ENCODE data around the gene LRP5.

Gene LRP5

DNA sequence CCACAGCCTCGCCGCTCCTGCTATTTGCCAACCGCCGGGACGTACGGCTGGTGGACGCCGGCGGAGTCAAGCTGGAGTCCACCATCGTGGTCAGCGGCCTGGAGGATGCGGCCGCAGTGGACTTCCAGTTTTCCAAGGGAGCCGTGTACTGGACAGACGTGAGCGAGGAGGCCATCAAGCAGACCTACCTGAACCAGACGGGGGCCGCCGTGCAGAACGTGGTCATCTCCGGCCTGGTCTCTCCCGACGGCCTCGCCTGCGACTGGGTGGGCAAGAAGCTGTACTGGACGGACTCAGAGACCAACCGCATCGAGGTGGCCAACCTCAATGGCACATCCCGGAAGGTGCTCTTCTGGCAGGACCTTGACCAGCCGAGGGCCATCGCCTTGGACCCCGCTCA is 35.5 kb downstream of the LRP5 start:
- no peak for DNase-seq

DNA sequence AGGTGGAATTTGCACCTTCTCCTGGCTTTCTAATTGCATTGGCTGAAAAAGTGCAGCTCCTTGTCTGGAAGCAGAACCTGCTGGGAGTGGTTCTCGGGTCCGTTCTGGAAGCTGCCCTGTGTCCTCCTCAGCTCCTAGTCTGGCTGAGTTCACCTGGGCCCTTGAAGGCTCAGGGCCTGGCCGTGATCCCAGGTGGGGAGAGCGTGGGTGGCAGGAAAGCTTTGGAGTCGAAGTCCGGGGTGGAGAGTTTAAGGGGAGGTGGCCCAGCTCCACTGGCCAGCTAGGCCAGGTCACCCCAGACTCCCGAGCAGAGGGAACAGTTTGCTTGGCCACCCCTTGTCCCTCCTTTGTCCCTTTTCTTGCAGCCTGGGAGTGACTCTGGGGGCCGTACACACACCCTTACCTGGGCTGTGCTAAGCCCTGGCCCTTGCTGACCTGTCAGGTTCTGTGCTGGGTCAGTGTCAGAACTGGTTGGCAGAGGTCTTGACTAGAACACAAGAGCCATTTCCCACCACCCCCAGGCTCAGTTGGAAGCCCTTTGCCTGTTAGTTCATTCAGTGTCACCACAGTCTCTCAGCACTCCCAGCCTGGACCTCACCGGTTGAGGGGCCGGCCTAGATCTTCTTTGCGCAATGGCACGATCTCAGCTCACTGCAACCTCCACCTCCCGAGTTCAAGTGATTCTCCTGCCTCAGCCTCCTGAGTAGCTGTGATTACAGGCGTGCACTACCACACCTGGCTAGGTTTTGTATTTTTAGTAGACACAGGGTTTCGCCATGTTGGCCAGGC is 37.3 kb downstream of the LRP5 start:
- no peak for DNase-seq

DNA sequence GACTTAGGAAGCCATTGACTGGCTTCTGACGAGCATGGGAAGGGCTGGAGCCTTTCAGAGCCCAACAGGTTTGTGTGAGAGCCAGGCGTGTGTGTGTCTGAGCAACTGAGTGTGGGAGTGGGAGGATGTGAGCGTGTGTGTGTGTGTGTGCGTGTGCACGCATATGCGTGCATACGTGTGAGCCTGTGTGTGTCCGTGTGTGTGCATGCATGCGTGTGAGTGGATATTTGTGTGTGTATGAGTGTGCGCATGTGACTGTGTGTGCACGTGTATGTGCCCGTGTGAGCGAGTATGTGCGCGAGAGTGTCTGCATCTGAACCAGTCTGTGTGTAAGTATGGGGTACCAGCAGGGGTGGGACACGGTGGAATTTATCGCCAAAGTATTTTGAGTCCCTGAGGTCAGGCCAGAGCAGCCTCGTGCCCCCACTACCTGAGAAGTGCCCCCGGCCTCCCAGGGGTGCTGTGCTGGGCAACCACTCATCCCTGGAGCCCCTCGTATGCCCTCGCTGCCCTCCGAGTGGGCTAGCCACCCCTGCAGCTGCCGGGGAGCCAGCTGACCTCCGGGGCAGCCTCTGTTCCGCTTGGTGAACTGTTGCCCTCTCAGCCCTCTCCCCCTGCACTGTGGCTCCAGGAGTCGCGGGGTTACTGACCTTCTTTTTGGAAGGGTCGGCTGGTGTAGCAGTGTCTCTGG is 38.5 kb downstream of the LRP5 start:
- DNase-seq = no peak

DNA sequence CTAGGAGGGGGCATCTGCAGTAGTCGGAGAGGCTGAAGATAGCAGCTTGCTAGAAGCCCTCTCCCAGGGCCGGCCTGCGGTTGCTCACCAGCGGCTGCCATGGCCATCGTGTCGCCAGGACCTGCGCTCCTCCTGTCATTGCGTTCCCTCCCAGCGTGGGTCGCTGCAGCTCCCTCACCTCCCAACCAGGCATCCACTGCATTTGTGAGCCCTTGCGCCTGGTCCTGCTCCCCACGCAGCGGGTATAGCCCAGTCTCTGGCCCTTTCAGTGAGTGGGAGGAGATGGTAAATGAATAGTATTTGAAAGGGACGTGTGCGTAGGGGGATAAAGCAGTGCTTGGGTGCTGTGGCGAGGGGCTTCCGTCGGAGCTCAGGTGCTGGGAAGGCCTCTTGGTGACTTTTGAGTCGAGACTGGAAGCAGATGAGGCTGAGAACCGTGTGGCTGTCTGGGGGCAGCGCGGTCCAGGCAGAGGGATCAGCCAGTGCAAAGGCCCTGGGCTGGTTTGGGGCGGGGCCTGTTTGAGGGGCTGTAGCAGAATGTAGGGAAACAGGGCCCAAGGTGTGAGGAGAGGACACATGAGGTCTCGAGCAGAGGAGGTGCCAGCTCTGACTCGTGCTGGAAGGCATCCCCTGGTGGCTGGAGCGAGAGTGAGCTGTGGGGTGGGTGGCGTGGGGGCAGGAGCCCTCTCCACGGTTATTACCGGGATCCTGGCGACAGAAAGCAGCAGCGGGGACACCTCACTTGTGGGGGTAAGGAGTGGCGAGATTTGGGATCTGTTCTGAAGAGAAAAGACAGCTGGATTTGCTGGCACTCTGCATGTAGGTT is 39.3 kb downstream of the LRP5 start:
- no peak for DNase-seq

DNA sequence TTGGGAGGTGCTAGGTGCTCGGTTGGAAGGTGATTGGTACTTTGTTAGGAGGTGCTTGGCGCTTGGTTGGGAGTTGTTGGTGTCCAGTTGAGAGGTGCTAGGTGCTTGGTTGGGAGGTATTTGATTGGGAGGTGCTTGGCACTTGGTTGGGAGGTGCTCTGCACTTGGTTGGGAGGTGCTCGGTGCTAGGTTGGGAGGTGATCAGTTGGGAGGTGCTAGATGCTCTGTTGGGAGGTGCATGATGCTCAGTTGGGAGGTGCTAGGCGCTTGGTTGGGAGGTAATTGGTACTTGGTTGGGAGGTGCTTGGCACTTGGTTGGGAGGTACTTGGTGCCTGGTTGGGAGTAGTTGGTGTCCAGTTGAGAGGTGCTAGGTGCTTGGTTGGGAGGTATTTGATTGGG is 40.2 kb downstream of the LRP5 start:
- DNase-seq = no peak

DNA sequence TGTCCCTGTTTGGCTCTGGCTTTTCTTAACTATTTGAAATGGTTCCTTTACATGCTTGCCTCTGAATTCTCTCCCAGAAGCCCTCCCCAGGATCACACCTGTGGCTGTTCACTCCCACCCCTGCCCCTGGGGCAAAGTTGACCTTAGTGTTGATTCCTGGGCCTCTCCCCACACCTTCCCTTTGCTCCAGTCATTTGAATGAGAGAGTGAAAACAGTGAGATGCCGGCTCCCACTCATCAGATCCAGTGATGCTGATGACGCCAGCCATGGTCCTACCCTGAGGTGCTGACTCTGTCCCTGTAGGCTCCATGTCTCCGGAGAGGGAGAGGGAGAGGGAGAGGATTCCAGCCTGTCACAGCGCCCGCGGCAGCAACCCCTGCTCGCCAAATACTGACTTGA is 40.7 kb downstream of the LRP5 start:
- no peak for DNase-seq

DNA sequence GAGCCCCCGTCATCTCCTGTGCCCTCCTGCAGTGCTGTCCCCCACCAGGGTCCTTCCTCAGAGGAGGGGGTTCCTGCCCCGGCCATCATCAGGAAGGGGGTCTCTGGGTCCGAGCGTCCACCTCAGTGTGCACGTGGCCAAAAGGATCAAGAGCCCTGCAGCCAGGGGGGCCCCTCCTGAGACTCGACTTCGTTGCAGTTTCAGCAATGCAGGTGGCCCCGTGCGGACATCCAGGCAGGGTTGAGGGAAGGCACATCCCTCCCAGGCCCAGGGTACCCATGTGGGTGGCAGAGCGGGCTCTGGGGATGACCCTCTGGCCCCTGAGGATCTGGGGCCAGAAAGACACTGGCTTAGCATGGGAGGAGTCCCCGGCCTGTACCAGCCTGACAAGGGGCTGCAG is 41.3 kb downstream of the LRP5 start:
- no peak for DNase-seq

DNA sequence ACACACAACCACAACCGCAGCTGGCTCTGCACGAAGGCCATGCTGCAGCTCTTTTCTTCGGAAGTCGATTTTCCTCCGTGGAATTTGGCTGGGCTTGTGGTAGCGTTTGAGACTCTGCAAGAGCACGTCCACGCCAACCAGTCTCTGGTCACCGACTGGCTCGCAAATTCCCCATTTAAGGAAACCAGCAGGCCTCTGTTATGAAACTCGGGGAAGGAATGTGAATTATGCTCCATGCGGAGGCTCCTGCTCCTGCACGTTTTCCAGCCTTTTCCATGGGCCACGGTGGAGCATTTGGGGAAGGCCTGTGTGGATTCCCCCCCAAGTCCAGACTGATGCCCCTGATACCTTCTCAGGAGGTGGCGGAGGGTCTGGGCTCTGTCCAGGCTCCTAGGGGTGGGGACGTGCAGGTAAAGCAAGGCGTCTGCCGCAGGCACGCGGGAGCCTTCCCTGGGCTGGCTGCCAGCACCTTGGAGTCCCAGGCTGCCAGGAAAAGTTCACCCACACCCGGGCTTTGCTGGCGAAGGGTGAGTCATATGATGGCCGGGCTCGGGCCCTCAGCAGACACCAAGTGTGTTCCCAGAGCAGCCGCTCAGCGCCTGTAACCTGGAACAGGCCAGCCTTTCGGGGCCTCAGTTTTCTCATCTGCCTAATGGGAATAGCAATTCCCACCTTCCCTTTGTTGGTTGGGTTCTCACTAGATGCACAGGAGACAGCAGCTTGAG is 41.9 kb downstream of the LRP5 start:
- no peak for DNase-seq

DNA sequence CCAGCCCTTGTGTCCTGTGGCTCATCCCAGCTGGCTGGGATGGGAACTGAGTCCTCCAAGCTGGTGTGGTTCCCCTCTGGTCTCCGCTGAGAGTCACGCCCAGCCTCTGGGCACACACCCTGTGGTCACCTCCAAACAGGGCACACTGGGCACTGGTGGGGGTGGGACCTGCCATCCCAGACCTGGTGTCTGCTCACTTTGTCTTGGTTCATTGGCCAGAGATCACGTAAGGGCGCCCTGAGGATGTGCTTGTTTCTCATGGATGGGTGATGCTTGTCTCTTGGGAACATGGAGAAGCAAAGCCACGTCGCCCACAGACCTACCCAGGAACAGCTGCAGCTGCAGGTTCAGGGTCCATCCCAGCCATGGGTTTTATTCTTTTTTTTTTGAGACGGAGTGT is 43.1 kb downstream of the LRP5 start:
- DNase-seq = no peak

DNA sequence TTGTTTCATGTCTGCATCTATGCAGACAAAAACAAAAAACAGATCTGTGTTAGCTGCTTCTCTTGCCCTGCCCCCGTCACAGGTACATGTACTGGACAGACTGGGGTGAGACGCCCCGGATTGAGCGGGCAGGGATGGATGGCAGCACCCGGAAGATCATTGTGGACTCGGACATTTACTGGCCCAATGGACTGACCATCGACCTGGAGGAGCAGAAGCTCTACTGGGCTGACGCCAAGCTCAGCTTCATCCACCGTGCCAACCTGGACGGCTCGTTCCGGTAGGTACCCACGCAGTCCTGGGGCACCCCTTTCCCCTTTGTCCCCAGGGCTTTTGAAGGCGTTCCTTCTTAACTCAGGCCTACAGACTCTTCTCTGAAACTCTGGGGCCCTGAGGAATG is 45.2 kb downstream of the LRP5 start:
- DNase-seq = no peak

DNA sequence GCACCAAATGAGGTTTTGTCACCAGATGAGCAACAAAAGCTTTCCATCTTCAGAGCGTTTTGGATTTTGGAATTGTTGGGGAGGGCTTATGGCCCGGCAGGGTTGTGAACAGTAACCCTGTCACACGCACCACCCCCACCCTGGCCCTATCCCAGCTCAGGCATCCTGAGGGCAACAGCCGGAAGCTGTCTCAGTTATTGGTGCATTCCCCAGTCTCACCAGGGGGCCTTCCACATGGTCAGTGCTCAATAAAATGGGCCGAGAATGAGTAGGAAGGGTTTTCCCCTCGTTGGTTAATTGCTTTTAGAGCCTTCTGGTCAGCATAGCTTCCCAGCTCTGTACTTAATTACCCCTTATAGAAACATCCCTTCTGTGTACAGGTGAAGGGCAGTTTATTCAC is 46.0 kb downstream of the LRP5 start:
- DNase-seq = no peak

DNA sequence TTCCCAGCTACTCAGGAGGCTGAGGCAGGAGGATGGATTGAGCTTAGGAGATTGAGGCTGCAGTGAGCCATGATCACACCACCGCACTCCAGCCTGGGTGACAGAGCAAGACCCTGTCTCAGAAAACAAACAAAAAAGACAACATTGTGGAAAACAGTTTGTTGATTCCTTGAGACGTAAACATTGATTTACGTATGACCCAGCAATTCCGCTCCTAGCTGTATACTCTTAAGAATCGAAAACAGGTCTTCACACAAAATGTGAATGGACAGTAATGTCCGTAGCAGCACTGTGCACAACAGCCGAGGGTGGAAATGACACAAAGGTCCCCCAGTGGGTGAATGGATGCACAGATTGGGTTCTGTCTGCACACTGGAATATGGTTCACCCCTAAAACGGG is 49.3 kb downstream of the LRP5 start:
- DNase-seq = no peak

DNA sequence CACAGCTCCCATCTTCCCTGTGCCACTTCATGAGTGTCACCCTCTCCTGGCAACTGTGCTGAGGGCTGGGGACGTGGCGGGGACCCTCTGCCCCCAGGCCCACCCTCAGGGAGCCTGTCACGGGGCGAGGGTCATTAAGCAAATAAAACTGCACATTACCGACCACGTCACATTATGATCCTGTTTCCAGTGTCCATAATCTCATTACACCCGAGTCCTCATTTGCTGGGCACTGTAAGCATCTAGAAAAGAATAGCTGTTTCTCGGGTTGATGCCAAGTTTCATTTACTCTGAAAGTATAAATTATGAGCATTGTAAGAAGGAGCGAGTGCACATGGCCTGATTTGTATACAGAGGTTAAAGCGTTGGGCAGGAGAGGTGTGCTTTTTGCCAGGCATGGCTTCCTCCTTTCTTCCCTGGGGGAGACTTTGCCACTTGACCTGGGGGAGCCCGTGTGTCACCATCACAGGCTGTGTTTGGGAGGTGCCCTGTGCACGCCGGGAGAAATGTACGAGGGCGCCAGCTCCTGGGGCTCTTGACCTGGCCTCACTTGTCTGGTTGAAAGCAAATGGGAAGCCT is 50.5 kb downstream of the LRP5 start:
- no peak for DNase-seq

DNA sequence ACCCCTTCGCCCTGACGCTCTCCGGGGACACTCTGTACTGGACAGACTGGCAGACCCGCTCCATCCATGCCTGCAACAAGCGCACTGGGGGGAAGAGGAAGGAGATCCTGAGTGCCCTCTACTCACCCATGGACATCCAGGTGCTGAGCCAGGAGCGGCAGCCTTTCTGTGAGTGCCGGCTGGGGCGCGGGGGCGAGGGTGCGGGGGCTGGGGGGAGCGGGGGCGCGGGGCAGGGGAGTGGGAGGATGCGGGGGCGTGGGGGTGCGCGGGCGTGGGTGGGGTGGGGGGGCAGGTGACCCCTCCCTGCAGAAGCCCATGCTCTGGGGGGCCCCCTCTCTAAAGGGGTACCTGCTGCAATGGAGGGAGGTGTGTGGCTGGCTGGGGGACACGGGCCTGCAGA is 51.4 kb downstream of the LRP5 start:
- no peak for DNase-seq

DNA sequence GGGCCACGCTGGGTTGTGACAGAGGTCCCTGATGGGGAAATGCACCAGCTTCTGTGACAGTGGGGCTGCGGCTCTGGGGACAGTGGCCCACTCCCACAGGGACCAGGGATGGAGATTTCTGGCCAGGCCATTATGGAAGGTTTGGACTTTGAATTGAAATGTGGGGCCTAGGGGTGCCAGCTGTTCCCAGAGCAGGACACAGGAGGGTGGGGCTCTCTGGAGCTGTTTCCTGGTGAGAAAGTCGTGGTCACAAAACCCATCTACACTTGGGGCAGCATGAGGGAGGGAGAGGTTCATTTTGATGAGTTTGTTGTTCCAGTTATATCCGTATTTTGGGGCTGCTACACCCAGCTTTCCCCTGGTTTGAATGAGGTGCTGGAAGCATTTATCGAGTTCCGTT is 52.2 kb downstream of the LRP5 start:
- no peak for DNase-seq

DNA sequence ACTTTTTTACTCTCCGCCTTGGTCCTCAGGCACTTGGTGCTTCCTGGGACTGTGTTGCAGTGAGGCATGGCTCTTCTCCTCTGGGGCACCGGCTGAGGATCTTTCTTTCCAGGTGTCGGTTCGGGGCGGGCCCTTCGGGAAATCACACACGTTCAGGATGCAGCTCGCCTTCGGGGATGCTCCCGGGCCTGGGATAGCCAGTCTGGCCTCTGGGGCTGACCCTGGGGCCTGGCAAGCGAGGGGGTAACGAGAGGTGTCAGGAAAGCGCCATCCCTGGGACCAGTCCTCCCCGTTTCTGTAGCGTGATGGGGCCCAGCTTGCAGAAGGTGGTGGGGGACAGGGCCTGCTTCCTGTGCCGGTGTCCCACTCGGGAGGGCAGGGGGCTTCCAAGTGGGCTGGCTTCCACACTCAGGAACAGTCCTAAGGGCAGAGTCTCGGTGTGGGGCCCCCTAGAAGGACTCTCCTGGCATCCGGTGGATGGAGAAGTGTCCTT is 53.6 kb downstream of the LRP5 start:
- DNase-seq = no peak

DNA sequence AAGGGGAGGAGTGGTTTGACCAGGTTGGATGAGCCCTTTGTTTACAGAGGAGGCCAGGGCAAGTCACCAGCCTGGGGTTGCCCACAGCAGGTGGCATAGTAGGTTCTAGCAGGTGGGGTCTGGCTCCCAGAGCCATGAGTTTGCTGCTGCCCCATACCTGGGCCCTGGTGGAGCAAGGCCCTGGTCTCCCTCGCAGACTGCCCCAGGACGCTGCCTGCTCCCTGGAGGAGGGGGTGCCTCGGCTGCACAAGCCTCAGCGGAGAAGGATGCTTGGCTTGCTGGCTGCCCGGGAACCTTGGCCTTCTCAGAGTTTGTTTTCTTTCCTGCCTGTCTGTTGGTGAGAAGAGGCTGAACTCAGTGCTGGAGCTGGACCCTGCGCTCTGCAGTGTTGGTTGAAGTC is 54.9 kb downstream of the LRP5 start:
- no peak for DNase-seq

DNA sequence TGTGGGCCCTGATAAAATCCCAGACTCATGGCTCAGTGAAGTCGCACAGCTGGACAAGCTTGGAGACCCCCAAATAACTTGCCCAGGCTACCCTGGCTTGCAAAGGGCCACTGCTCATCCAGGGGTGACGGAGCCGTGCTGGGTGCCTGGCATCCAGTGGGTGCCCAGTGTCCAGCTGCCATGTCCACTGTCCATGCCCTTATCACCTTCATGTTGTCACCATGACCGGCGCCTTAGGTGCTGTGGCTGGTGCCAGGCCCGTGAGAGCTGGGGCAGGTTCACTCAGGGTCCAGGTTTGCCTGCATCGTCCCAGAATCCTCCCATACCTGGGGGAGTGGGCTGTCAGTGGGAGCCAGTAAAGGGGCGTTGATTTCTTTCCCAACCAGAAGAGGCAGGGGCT is 57.4 kb downstream of the LRP5 start:
- DNase-seq = no peak

DNA sequence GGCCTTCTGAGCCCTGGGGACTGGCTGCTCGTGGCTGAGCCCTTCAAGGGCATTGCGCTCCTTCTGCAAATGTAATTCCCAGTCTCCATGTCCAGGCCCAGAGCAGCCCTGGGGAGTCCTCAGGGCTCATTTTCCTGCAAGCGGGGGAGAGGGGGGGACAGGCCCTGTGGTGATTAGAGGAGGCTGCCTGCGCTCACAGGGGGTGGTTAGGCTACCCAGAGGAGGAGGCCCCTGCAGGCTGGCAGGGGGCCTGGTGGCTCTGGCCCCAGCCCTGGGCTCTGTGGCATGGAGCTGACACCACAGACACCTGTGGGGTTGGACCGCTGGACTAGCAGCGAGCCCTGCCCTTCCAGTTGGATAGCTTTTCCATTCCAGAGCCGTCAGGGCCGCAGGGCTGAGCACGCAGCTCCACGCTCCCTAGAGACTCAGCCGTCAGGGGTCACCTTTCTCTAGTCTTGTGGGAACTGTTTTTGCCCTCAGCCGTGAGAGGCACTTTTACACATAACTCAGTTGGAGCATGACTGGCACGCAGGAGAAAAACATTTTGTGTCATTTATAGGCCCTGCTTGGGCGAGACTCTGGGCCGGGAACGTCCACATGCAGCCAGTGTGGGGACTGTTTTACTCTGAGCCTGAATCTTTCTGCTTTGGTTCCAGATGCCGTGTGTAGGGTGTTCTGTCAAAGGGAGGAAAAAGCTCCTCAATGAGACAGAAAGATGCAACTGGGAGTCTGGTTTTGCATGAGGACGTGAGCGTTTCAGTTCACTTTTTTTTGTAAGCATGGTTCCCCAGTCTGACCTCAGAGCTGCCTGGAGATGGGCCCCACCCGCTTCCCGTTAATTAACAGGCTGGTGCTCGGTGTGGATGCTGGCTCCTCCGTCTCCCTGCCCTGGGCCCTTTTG is 58.1 kb downstream of the LRP5 start:
- no peak for DNase-seq

DNA sequence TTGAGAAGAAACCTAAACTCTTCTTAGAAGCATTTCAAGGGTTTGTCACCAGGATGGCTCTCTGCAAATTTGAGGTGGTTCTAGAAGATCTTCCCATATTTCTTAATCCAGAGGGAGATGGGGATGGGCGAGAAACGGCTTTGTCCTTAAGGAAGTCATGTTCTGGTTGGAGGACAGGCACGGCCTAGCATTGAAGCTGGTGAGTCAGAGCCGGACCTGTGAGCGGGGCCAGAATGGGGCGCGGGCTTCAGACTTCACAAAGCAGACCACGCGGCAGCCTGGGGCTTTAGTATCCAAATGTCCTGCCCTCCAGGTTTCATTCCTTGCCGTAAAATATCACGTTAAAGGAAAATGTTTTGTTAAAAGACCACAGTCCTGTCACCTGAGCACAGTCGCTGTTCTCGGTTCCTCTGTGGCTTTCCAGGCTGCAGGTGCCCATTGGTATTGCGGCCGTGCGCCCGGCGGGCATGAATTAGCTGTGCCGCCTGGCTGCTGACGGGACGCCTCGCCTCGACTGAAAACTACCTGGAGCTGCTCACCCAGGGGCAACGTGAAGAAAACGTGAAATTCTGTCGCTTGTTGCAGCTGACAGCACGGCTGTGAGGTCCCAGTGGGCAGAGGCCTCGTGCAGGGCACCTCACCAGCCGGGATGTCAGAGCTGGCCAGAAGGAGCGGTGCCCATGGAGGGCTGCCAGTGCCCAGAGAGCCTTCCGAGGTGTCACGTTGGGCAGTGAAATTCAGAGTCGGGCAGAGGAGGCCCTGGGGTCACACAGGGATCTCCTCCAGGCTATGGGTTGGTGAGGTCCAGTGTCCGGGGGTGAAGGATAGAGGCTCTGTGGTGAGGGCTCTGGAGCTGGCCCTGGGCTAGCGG is 59.0 kb downstream of the LRP5 start:
- DNase-seq = no peak

DNA sequence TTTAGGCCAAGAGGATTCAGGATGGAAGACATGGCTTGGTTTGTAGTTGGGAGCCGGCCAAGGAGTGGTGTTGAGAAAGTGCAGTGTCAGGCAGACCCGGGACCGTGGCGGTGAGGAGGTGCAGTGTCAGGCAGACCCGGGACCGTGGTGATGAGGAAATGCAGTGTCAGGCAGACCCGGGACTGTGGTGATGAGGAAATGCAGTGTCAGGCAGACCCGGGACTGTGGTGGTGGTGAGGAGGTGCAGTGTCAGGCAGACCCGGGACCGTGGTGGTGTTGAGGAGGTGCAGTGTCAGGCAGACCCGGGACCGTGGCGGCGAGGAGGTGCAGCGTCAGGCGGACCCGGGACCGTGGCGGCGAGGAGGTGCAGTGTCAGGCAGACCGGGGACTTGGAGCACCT is 59.7 kb downstream of the LRP5 start:
- DNase-seq = no peak

Measured in NCI-H1417 treated with DMSO at 0.1 percent for 48 hours (cell line).